ENCODE measurements around the gene NDUFS7. TPM values are rescaled to one million over a fixed set of nuclear protein-coding genes. Genes with fewer than 3 reads are reported as not detected.
"Not testable (repeated sequence)": the region's sequence is repeated elsewhere in the genome, so short reads cannot be mapped to it uniquely, and the experiment has no call there.

Gene NDUFS7
- polyA plus RNA-seq, 1 donor: 88.4 TPM

GRCh38 chr19:1418951-1419738 is 35.4 kb downstream of the NDUFS7 start:
- no peak for DNase-seq

GRCh38 chr19:1420085-1420484 is 36.4 kb downstream of the NDUFS7 start:
- DNase-seq: not testable (repeated sequence)

GRCh38 chr19:1420590-1420989 is 36.9 kb downstream of the NDUFS7 start:
- no peak for DNase-seq

GRCh38 chr19:1421218-1421957 is 37.7 kb downstream of the NDUFS7 start:
- DNase-seq: no peak

GRCh38 chr19:1421958-1422305 is 38.2 kb downstream of the NDUFS7 start:
- no peak for DNase-seq

GRCh38 chr19:1422360-1422759 is 38.7 kb downstream of the NDUFS7 start:
- no peak for DNase-seq

GRCh38 chr19:1422943-1423342 is 39.2 kb downstream of the NDUFS7 start:
- DNase-seq: no peak

GRCh38 chr19:1423436-1424191 is 39.9 kb downstream of the NDUFS7 start:
- DNase-seq: no peak

GRCh38 chr19:1424192-1424955 is 40.7 kb downstream of the NDUFS7 start:
- DNase-seq: no peak

GRCh38 chr19:1425102-1425837 is 41.6 kb downstream of the NDUFS7 start:
- no peak for DNase-seq

GRCh38 chr19:1425902-1426301 is 42.2 kb downstream of the NDUFS7 start:
- DNase-seq: no peak

GRCh38 chr19:1426736-1427135 is 43.0 kb downstream of the NDUFS7 start:
- no peak for DNase-seq

- no peak for DNase-seq
Measured at GRCh38 chr19:1427221-1427920, 43.7 kb downstream of the NDUFS7 start.

- DNase-seq: no peak
Measured at GRCh38 chr19:1428738-1429391, 45.2 kb downstream of the NDUFS7 start.

GRCh38 chr19:1429750-1430149 is 46.0 kb downstream of the NDUFS7 start:
- no peak for DNase-seq

GRCh38 chr19:1430246-1430645 is 46.5 kb downstream of the NDUFS7 start:
- no peak for DNase-seq

GRCh38 chr19:1431759-1432506 is 48.2 kb downstream of the NDUFS7 start:
- no peak for DNase-seq

GRCh38 chr19:1432507-1432887 is 48.8 kb downstream of the NDUFS7 start:
- no peak for DNase-seq

GRCh38 chr19:1433119-1434039 is 49.7 kb downstream of the NDUFS7 start:
- DNase-seq: no peak
